HG02763 (cell line): ENCODE data around the gene CCR5AS.
"Not testable (repeated sequence)": the region's sequence is repeated elsewhere in the genome, so short reads cannot be mapped to it uniquely, and the experiment has no call there.

ENCODE experiments used
- ATAC-seq: cut with Tn5 transposase; IDR thresholded peaks from one replicate; pipeline ENCODE4 v1.9.1; 2021; ENCODE audit warnings: mild to moderate bottlenecking, moderate library complexity; ENCODE audit not compliant: unreplicated experiment

CCR5AS gene

DNA sequence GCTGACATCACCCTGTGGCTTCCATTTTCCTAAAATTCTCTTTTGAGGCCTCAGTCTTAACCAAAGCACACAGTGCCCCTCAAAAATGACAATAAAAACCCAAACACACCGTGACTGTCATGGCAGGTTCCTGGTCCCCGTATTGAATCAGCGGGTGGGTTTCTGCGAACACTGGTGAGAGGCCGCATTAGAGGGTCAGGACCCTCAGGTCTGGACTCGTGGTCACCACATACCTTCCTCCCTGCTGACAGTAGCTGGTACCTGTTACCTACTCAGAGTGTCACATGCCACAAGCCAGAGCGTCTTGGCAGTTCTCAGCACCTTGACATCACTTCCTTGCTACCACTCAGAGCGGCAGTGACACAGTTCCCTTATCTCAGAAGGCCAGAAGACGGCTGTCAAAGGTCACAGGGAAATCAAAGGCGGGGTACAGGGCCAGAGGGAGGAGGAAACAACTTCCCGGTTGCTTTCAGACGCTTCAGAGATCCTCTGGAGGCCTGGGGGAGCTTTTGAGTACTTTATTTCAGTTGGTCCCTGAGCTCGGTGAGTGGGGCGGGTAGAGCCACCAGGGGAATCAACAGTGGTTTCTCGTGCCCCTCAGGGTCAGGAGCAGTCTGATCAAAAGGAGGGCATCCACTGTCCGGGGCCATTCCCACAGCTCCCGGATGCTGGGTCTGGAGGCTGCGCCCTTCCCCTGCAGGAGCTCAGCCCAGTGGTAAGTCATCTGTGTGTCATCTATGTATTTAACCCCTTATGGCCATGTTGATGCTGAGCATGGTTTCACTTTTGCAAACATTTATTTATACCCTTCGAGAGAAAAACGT lies at the start of gene CCR5AS, which contains the start of gene CCRL2:
TSS of gene CCR5AS (minus strand) at position 279 of the 824 bp plus-strand sequence.
TSS of gene CCRL2 (plus strand) at position 472 of the 824 bp plus-strand sequence. CDS start 821 bp downstream, outside the sequence.
- ATAC-seq: no peak

DNA sequence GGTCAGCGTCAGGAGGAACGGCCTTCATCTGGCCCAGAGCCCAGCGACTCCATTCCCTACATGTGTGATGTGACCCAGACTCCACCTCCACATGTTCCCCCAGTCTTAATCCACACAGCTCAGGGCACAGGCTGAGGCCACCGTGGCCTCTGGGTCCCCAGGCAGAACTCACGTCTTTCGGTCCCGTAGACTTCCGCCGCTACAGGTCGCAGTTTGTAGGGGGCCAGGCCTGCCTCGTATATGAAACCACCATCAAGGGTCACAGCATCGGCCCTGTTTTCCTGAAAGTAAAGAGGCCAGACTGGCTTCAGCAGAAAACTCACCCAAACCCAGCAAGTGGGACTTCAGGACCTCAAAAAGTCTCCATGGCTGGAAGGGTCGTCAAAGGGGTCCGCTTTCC lies 49.3 kb upstream of the CCR5AS start:
- ATAC-seq: no peak

DNA sequence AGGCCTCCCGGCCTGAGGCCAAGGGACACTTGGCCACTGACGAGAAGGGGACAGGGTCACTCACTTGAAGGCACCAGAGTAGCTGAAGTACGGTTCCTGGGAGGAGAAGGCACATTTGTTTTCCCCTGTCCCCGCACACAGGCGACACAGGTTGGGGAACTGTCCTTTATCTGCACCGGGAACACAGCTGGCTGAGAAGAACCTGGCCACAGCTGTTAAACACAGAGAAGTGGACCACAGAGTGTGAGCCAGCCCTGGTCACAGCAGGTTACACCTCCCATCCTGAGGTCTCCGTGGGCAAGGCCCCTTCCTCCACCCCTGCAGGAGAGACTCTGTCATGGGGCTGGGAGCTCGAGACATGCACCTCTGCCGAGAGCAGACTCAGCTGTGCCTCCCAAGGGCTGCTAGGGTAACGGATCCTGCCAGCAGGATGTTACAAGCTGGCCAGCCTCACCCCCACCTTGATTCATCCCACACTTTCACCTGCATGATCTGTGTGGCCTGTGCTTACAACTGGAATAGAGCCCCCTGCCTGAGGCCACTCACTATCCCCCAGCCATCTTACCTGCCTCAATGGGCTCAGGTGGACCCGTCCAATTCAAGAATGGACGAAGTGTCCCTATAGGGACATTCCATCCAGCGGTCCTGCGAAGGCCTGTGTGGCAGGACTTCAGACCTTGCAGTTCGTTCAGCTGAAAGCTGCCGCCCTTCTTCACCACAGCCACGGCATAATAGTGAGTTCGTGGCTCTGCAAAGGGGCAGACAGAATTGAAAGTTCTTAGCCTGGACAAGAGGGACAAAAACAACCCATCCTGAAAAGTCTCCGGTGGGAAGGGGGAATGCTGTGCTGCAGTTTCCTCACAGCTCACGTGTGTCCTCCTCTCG lies 48.6 kb upstream of the CCR5AS start:
- ATAC-seq: no peak

DNA sequence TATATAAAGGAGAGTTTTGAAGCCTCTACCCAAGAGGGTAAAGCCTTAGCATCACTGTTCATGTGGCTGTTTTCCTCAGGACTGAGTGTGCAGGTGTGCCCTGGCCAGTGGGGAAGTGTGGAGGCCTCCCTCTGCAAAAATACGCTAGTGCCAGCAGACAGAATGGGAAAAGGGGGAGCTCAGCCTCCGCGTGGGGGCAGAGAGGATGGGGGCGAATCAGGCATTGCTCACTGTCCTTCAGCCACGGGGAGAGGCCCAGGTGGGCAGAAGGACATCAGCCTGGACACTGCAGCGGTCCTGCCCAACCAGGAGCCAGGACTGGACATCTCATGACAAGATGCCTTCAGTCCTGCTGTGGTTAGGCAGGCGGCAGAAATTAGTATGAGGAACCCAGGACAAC lies 47.7 kb upstream of the CCR5AS start:
- no peak for ATAC-seq

DNA sequence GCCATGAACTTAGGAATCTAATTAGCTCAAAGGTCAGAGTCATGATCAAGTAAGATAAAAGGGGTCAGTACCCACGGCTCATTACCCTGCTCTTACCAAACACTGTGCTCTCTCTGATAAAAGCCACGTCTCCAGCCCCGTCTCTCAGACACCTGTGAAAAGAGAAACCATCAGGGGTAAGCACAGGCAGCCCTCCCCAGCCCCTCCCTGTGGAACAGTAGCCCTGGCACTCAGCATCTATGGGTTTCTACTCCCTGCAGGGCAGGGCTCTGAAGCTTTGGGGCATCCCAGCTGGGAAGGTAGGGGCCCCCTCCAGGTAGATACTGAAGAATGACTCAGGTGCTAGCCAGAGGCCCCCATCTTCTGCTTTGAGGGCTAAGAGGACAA lies 47.3 kb upstream of the CCR5AS start:
- no peak for ATAC-seq

GRCh38 chr3:46453526-46454208 lies 46.8 kb upstream of the CCR5AS start:
- no peak for ATAC-seq

- ATAC-seq: no peak
These were observed 43.1 kb upstream of the CCR5AS start for GRCh38 chr3:46449755-46450552.

- ATAC-seq: no peak
These were observed 41.9 kb upstream of the CCR5AS start for GRCh38 chr3:46448721-46449120.

DNA sequence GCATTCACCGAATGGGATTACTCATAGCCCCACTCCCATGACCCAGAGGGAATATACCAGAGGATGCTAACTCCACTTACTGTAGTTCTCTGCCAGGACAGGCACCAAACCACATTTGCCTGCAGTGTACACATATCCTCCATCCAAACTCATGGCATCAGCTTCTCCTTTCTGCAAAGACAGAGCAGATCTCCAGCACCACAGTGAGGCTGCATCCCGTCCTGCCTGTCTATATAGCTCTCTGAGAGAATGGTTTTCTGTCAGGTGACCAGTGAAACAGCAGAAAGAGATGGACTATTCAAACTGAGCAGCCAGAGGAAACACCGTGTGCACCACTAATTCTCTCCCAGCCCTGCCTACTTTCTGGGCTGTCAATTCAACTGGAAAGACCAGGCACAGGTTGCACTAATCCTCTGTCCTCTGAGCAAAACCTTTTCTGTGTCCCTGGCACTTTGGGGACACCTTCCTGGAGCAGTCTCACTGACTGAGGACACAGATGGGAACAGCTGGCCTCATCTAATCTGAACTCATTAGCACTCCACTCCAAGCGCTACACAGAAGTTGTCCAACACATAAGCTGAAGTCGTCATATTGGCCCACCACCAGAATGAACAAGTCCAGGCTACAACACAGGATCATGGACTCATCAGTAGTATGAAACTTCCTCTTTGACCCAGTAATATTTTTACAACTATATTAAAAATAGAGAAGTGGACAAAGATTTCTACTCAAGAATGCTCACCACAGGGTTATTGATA lies 40.5 kb upstream of the CCR5AS start:
- ATAC-seq: no peak

DNA sequence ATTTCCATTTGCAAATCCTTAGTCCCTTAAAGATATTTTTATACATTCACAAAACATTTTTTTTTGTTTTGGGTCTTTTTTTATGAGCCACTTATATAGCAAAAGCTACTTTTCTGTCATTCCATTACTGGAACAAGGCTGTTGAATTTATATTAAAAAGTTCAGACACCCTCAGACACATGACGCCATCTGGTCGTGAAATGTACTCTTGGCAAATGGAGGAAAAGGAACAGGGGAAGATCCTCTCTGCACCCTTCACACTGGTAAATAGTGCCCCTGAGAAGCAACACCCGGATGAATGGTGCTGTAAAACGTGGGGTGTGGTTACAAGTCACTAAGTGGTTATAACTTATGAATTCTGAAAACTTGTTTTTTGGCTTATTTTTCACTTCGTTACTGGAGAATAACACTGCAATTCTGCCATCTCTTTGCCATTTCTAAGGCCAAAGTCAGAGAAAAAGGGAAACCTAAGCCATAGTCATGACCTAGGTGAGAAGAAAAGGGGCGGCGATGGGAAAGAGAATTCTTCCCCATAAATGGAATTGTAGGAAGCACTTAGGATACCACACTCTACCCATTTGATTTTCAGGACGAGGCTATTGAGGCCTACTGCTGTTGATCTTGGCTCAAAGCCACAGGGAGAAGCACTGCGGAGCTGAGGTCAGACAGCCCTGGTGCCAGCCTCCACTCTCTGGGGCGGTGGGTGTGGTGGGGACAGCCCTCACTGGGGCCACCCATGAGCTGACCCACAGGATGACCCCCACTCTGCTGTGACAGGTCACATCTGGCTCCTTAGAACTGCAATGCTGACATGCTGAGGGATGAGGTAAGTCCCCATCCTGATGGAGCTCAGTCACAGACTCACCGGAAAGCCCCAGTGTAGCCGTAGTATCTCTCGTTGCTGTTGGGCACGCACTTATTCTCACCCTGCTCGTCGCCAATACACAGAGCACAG lies 36.0 kb upstream of the CCR5AS start:
- no peak for ATAC-seq

DNA sequence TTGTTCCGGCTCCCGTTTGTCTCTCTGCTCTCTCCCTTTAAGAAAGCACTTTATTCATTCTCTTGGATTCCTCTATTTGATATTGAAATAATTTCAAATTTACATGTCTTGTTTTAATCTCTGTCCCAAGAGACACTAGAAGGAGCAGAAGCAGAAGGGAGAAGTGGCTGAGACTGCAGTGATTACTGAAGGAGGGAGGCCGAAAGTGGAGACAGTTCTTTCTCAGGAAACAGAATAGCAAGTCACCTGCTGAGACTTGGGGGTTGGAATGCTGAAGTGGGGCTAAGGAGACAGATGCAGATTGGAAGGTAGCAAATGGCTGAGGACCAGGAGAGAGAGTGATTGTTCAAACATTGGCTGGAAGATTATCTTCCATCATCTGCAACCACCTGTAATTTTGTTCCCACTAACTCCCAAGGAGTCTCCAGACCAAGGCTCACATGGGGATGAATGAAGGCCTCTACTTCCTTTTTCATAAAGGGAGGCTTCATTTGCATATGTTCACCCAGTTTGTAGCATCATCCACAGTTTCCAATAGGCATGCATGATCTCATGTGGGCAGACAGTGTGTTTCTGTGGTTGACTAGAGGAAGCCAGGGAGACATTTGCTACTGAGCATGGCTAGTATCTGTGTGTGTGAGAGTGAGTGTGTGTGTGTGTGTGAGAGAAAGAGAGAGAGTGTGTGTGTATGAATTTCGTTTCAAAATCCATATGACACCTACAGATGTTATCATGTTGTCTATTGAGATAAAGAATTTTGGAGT lies 33.8 kb upstream of the CCR5AS start:
- peak; percentile 54 for ATAC-seq

DNA sequence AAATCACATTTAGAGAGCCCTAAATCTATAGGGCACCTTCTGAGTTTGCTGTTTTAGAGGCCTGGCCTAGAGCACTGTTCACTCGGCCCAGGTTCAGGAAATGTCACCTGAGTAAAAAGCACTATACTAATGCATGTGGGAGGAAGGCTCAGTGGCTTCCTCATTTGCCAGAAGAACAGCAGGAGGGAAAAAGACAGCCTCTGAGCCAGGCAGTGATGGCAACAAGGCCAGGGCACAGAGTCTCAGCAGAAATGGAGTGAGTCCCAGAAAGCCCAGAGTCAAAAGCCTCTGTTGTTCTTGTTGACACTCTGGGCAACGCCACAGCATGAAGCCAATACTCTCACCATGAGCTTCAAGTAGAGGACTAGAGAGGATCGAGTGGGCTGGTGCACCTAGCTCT lies 32.0 kb upstream of the CCR5AS start:
- no peak for ATAC-seq

GRCh38 chr3:46435081-46435726 lies 28.3 kb upstream of the CCR5AS start:
- no peak for ATAC-seq

GRCh38 chr3:46433841-46434240 lies 27.0 kb upstream of the CCR5AS start:
- ATAC-seq: no peak

- not testable (repeated sequence) for ATAC-seq
These were observed 26.3 kb upstream of the CCR5AS start for GRCh38 chr3:46433118-46433517.

- not testable (repeated sequence) for ATAC-seq
These were observed 25.0 kb upstream of the CCR5AS start for GRCh38 chr3:46431905-46432304.

DNA sequence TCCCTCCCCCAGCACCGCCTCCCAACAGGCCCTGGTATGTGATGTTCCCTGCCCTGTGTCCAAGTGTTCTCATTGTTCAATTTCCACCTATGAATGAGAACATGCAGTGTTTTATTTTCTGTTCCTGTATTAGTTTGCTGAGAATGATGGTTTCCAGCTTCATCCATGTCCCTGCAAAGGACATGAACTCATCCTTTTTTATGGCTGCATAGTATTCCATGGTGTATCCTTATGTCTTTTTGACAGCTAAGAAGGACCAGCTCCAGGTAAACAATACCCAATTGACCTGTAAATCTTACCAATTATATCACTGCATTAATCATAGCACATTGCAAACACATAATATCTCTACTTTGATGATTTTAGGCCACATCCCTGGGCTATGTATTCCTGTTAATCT lies 24.0 kb upstream of the CCR5AS start:
- ATAC-seq: not testable (repeated sequence)
